Stimulated activated CD8-positive, alpha-beta memory T cell treated with anti-CD3 and anti-CD28 coated beads, Interleukin-7, amount 100 ng/mL, for 48 hours (primary cell): ENCODE results near the gene DDHD1.

Source experiments
- DNase-seq, 2 donors: peaks; one replicate each; pipeline ENCODE4 v3.0.0-alpha.2; 2020; ENCODE audit warnings: low read depth in 1 of 2; ENCODE audit errors: extremely low read depth in 1 of 2

DDHD1 gene

DNA sequence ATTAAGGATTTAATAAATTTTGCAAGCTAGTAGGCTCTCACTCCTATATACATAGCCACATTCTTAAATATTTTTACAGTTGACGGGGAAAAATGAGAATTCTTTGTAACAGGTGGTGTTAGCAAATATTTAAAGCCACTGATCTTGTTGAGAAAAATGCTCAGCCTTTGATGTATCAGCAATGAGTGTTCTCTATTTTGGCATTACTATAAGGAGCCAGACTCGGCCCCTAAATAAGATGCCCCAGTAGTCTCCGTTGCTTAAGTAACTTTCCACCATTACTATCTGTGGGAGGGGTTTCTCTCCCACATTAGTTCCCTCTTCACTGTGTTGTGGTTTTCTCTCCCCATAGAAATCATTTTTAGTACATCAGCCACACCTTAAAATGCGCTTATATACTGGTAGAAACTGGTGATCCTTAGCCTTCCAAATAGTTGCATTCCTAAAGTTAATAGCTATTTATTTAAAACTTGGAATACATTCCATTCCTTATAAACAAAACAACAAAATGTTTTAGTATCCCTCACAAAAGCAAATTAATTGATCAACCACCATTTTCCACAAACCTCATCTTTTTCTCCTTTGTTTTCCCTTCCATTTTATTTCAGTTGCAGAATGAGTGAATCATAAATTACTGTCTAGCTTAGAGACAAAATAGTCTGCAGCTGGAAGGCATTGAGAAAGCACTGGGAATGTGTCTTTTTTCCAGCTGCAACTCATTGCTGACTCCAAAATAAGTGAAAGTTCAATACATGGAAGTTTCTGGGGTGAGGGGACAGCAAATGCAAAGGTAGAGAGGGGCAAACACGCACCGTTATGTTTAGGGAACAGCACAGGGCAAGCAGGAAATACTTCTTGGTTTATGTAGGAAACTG lies 117.5 kb downstream of the DDHD1 start:
- no peak for DNase-seq

- DNase-seq, result no peak
Measured at GRCh38 chr14:53034688-53035230, 118.4 kb downstream of the DDHD1 start.

- DNase-seq, result no peak
Measured at GRCh38 chr14:53034036-53034435, 119.1 kb downstream of the DDHD1 start.

- no peak for DNase-seq
Measured at GRCh38 chr14:53032838-53033390, 120.2 kb downstream of the DDHD1 start.

- DNase-seq, result no peak
Measured at GRCh38 chr14:53032161-53032803, 120.8 kb downstream of the DDHD1 start.

DNA sequence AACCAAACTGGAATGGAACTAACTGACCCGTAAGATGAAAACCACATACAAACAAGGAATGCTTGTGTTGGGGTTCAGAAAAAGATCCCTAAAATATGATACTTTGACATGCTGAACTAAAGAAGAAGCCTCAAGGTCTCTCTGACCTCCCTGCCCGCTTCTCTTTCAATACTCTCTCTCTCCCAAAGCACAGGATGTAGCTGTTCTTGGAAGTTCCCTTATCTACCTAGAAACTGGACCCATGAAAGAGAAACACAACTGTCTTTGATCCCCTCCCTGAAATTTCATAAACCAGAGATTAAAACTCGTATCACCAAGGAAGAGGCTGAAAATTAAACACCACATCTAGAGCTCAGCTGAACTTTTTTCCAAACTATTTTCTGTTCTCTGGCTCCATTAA lies 125.6 kb downstream of the DDHD1 start:
- DNase-seq, result no peak

GRCh38 chr14:53027041-53027440 lies 126.1 kb downstream of the DDHD1 start:
- DNase-seq, result no peak

- DNase-seq, result no peak
Measured at GRCh38 chr14:53023325-53023724, 129.8 kb downstream of the DDHD1 start.

DNA sequence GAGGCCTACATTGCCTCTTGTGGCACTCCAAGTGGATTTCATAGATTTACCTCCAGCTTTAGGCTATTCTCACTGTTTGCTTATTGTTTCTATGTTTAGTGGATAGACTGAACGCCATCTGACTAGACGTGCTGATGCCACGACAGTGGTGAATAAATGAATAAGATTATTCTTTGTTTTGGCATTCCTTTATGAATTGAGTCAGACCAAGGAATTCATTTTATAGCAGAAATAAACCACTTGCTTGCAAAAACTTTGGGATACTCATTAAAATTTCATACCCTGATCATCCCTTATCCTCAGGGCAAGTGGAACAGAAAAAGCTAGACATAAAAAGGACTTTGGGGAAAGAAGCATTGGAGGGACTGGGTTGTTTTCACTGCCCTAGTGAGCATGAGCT lies 130.5 kb downstream of the DDHD1 start:
- no peak for DNase-seq

DNA sequence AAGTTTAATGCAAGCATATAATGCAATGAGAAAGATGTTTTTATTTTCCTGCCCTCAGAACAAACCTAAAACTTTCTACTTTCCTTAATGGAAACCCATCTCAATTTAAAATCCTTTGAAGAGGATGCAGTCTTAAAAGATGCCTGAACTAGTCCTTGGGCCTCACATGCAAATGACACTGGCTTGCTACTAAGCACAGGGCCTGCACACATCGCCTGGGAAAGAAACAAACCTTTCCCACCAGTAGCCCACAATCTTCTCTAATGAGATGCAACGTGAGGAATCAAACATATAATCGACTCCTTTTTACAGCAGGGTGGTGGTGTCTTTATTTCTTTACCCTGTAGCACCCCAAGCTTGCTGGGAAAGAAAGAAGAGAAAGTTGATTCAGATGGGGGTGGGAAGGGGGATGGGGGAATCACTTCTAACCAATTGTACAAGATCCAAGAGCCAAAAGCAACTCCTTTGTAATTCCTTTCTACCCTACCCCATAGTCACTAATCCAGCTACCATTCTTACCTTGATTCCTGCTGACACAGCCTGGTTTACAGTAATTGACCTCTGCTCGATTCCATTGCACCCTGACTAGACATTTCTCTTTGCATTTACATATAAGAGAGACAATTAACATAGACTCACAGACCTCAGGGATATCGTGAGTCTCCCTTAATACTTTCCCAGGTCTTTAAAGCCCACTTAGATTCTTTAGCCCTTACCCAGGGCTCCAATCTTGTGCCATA lies 132.8 kb downstream of the DDHD1 start:
- DNase-seq, result no peak

- no peak for DNase-seq
Measured at GRCh38 chr14:53019406-53019805, 133.7 kb downstream of the DDHD1 start.

GRCh38 chr14:53017837-53018236 lies 135.3 kb downstream of the DDHD1 start:
- DNase-seq, result no peak

- DNase-seq, result no peak
Measured at GRCh38 chr14:53016919-53017318, 136.2 kb downstream of the DDHD1 start.

DNA sequence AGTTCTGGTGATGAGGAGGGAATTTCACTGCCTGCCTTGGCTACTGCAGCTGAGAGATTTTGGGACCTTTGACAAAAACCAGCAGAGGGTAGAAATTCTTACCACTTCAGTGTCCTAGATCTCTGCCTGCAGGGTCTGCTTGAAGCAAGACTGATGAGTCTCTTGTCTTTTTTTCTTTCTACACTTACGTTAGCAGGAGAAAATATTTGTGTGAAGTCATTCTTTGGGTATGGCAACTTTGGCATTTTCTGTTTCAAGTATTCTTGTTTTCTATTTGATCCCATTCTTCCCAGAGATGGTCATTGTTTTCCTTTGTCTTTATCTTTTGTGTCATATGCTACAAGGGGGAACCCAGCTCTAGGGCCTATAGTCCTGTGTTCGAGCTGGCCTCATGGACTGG lies 136.6 kb downstream of the DDHD1 start:
- no peak for DNase-seq

DNA sequence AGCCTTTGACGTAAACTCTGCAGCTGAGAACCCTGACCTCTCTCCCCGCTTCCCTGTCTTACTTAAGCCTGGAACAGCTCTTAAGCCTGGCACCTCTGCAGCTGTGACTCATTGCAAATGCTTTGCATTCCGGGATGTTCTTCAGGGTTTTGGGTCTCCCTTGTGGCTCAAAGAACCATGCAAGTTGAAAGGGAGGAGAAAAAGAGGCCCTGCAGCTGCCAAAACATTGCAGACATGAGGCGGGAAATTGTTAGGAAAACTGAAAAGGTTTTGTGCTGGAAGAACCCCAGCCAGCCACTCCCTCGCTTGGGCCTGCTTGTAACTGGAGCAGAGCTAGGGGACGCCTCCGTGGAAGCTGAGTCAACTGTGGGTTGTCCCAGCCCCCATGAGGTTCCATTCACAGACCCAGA lies 142.1 kb downstream of the DDHD1 start:
- DNase-seq, result no peak

DNA sequence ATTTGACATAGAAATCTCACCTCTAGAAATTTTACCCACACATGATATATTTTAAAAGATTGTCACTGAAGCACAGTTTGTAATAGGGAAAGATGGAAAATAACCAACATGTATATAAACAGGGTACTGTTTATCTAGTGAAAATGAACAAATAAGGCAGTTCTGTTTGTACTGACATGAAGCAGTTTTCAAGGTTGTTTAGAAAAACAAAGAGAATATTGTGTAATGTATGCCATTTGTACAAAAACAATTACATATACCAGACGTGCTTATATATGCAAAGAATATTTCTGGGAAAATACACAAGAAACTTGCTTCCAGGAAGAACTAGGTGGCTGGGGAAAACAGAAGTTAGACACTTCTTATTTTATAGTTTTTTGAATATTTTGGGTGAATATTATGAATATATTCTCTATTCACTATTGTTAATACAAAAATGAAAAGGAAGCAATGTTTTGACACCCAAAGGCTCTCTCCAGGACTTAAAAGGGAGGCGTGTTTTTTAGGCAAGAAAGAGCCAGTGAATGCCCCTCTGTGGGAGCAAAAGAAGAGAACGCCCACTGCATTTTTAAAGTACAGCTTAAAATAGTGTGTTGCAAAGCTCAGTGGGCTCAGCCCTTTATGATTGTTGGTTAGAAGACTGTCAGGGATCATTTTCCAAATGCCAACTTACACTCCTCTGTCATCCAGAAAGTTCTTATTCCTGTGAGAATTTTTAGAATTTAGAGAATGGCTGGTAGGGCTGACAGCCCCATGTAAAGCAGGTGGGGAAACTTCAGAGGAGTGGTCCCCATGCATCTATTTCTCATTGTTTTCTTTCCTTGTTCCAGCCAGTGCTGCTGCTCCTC lies 142.7 kb downstream of the DDHD1 start:
- no peak for DNase-seq

GRCh38 chr14:53006931-53007562 lies 146.1 kb downstream of the DDHD1 start:
- DNase-seq, result no peak

- no peak for DNase-seq
Measured at GRCh38 chr14:53004976-53005375, 148.1 kb downstream of the DDHD1 start.

DNA sequence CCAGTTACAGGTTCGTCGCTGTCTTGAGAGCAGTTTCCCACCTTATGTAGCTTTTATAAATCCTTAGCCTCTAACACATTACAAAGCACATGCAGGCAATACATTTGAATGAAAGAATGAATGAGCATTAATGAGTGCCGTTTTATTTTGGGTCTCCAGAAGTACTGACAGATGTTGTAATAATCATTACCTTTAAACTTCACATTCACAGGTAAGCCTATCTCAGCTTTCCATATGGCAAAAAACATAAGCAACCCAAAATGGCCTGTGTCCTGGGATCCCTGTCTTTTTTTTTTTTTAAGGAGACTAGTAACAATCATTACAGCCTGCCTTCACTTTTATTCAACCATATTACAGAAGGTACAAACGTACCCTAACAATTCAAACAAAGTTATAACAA lies 149.3 kb downstream of the DDHD1 start:
- no peak for DNase-seq

GRCh38 chr14:53002576-53002975 lies 150.5 kb downstream of the DDHD1 start:
- DNase-seq, result no peak
